ENCODE measurements around the gene RBM33.

Gene RBM33

GRCh38 chr7:155807789-155808548, 163.5 kb downstream of the RBM33 start:
- no peak for TF ChIP-seq CTCF (conservative IDR thresholded peaks at IDR 0.05; ENCODE audit: control insufficient read depth, insufficient read depth, low read depth, low read length)
- no peak for DNase-seq (ENCODE audit: low read depth)
- no peak overlapping the region for H3K4me3 ChIP-seq (ENCODE audit: control insufficient read depth, low read depth, low read length)

GRCh38 chr7:155808549-155809331, 164.3 kb downstream of the RBM33 start:
- TF ChIP-seq CTCF (conservative IDR thresholded peaks at IDR 0.05; ENCODE audit: control insufficient read depth, insufficient read depth, low read depth, low read length): no peak
- H3K4me3 ChIP-seq (ENCODE audit: control insufficient read depth, low read depth, low read length): no peak overlapping the region
- DNase-seq (ENCODE audit: low read depth): no peak

- no peak for TF ChIP-seq CTCF (conservative IDR thresholded peaks at IDR 0.05; ENCODE audit: control insufficient read depth, insufficient read depth, low read depth, low read length)
- no peak overlapping the region for H3K4me3 ChIP-seq (ENCODE audit: control insufficient read depth, low read depth, low read length)
These were observed 165.0 kb downstream of the RBM33 start for GRCh38 chr7:155809332-155809946.

GRCh38 chr7:155809947-155810769, 165.7 kb downstream of the RBM33 start:
- no peak overlapping the region for H3K4me3 ChIP-seq (ENCODE audit: control insufficient read depth, low read depth, low read length)
- TF ChIP-seq CTCF (conservative IDR thresholded peaks at IDR 0.05; ENCODE audit: control insufficient read depth, insufficient read depth, low read depth, low read length): no peak
- no peak for DNase-seq (ENCODE audit: low read depth)

More at GRCh38 chr7:155809332-155809946, 165.0 kb downstream of the RBM33 start:
- DNase-seq (ENCODE audit: low read depth): no peak

GRCh38 chr7:155810770-155811559, 166.5 kb downstream of the RBM33 start:
- no peak for TF ChIP-seq CTCF (conservative IDR thresholded peaks at IDR 0.05; ENCODE audit: control insufficient read depth, insufficient read depth, low read depth, low read length)
- DNase-seq (ENCODE audit: low read depth): no peak
- no peak overlapping the region for H3K4me3 ChIP-seq (ENCODE audit: control insufficient read depth, low read depth, low read length)
